H9 (cell line): ENCODE results near the gene FNIP2. TPM values are rescaled to one million over a fixed set of nuclear protein-coding genes. Genes with fewer than 3 reads are reported as not detected.

ENCODE experiments used
- DNase-seq: peaks from one replicate; pipeline ENCODE4 v3.0.0-alpha.2; 2017
- H2AFZ ChIP-seq: one replicate; pipeline ENCODE4 v1.6.1; 2013; ENCODE audit warnings: mild to moderate bottlenecking, low read length, control low read depth, moderate library complexity
- H2AK5ac ChIP-seq: 2 replicates; pipeline ENCODE4 v1.6.1; 2013; ENCODE audit warnings: low read length, control low read depth, mixed read lengths; ENCODE audit not compliant: insufficient read length
- H2BK120ac ChIP-seq: one replicate; pipeline ENCODE4 v1.6.1; 2013; ENCODE audit warnings: low read depth, mild to moderate bottlenecking, low read length, control low read depth, inconsistent platforms; ENCODE audit not compliant: poor library complexity, severe bottlenecking
- H2BK12ac ChIP-seq: 2 replicates; pipeline ENCODE4 v1.6.1; 2013; ENCODE audit warnings: low read length, control low read depth, mixed read lengths, low read depth; ENCODE audit not compliant: insufficient read length
- H2BK15ac ChIP-seq: 2 replicates; pipeline ENCODE4 v1.6.1; 2013; ENCODE audit warnings: low read depth, low read length, control low read depth
- H2BK20ac ChIP-seq: one replicate; pipeline ENCODE4 v1.6.1; 2013; ENCODE audit warnings: low read depth, mild to moderate bottlenecking, low read length, control low read depth, inconsistent platforms; ENCODE audit not compliant: poor library complexity, severe bottlenecking
- H2BK5ac ChIP-seq: 2 replicates; pipeline ENCODE4 v1.6.1; 2013; ENCODE audit warnings: low read length, control low read depth, mixed read lengths; ENCODE audit not compliant: insufficient read length
- H3K14ac ChIP-seq: 2 replicates; pipeline ENCODE4 v1.6.1; 2013; ENCODE audit warnings: low read length, control low read depth; ENCODE audit not compliant: insufficient read depth
- H3K18ac ChIP-seq: 2 replicates; pipeline ENCODE4 v1.6.1; 2013; ENCODE audit warnings: low read depth, mild to moderate bottlenecking, mixed read lengths, low read length, control low read depth; ENCODE audit not compliant: insufficient read length
- H3K23ac ChIP-seq: 2 replicates; pipeline ENCODE4 v1.6.1; 2013; ENCODE audit warnings: low read length, control low read depth, mixed read lengths, low read depth; ENCODE audit not compliant: insufficient read length
- H3K23me2 ChIP-seq: 2 replicates; pipeline ENCODE4 v1.6.1; 2013; ENCODE audit warnings: low read depth, mild to moderate bottlenecking, mixed read lengths, low read length, control low read depth; ENCODE audit not compliant: insufficient read length, poor library complexity, severe bottlenecking
- H3K27ac ChIP-seq: 2 replicates; pipeline ENCODE4 v1.5.1; 2013; ENCODE audit warnings: low read length, control low read depth, mixed read lengths, low read depth; ENCODE audit not compliant: insufficient read length
- H3K27me3 ChIP-seq: 2 replicates; pipeline ENCODE4 v1.6.1; 2013; ENCODE audit warnings: low read length, control low read depth, inconsistent platforms; ENCODE audit not compliant: insufficient read depth
- H3K4ac ChIP-seq: 2 replicates; pipeline ENCODE4 v1.6.1; 2013; ENCODE audit warnings: low read depth, mild to moderate bottlenecking, control low read depth, inconsistent platforms, low read length, moderate library complexity
- H3K4me1 ChIP-seq: 2 replicates; pipeline ENCODE4 v1.6.1; 2013; ENCODE audit warnings: low read length, control low read depth, inconsistent platforms; ENCODE audit not compliant: insufficient read depth
- H3K4me2 ChIP-seq: 2 replicates; pipeline ENCODE4 v1.6.1; 2013; ENCODE audit warnings: low read length, control low read depth, mixed read lengths; ENCODE audit not compliant: insufficient read length, insufficient read depth
- H3K56ac ChIP-seq: 2 replicates; pipeline ENCODE4 v1.6.1; 2013; ENCODE audit warnings: low read depth, mild to moderate bottlenecking, mixed read lengths, low read length, control low read depth; ENCODE audit not compliant: insufficient read length
- H3K79me1 ChIP-seq: 2 replicates; pipeline ENCODE4 v1.6.1; 2013; ENCODE audit warnings: low read depth, mild to moderate bottlenecking, moderate library complexity, low read length, control low read depth, inconsistent platforms; ENCODE audit not compliant: insufficient read depth, poor library complexity, severe bottlenecking
- H3K79me2 ChIP-seq: 2 replicates; pipeline ENCODE4 v1.6.1; 2013; ENCODE audit warnings: low read length, control low read depth, inconsistent platforms; ENCODE audit not compliant: insufficient read depth
- H3K9ac ChIP-seq: 2 replicates; pipeline ENCODE4 v1.6.1; 2013; ENCODE audit warnings: low read length, control low read depth, mixed read lengths; ENCODE audit not compliant: insufficient read length; ENCODE audit errors: extremely low read depth
- H3K9me3 ChIP-seq: one replicate; pipeline ENCODE4 v1.6.1; 2013; ENCODE audit warnings: low read depth, low read length, inconsistent platforms; ENCODE audit not compliant: control insufficient read depth
- H3T11ph ChIP-seq: one replicate; pipeline ENCODE4 v1.6.1; 2013; ENCODE audit warnings: mild to moderate bottlenecking, low read length, control low read depth, inconsistent platforms
- H4K20me1 ChIP-seq: one replicate; pipeline ENCODE4 v1.6.1; 2013; ENCODE audit not compliant: control insufficient read depth, insufficient read length, insufficient read depth
- H4K5ac ChIP-seq: 2 replicates; pipeline ENCODE4 v1.6.1; 2013; ENCODE audit warnings: low read depth, mild to moderate bottlenecking, mixed read lengths, low read length, control low read depth; ENCODE audit not compliant: insufficient read length
- H4K8ac ChIP-seq: replicated peaks from 2 replicates; pipeline ENCODE4 v1.6.1; 2013; ENCODE audit warnings: low read length, control low read depth, mixed read lengths, low read depth; ENCODE audit not compliant: insufficient read length
- H4K91ac ChIP-seq: 2 replicates; pipeline ENCODE4 v1.6.1; 2013; ENCODE audit warnings: low read depth, mild to moderate bottlenecking, moderate library complexity, mixed read lengths, low read length, control low read depth; ENCODE audit not compliant: insufficient read length
- H3K27ac Mint-ChIP-seq, 3 experiments: 2 replicates in 2 of 3; 3 replicates in 1 of 3; pipeline ENCODE4 v1.8.0; 2020 to 2021; ENCODE audit warnings: mixed read lengths in 3 of 3, mild to moderate bottlenecking in 1 of 3, moderate library complexity in 1 of 3
- H3K27me3 Mint-ChIP-seq: 2 replicates; pipeline ENCODE4 v1.8.0; 2021; ENCODE audit warnings: low read depth, mild to moderate bottlenecking, moderate library complexity, mixed read lengths
- H3K36me3 Mint-ChIP-seq, 3 experiments: 2 replicates in 2 of 3; 3 replicates in 1 of 3; pipeline ENCODE4 v1.8.0; 2020 to 2021; ENCODE audit warnings: low read depth in 3 of 3, mixed read lengths in 3 of 3; ENCODE audit not compliant: insufficient read depth in 1 of 3
- H3K4me1 Mint-ChIP-seq, 2 experiments: 2 replicates each; pipeline ENCODE4 v1.8.0; 2020; ENCODE audit warnings: mixed read lengths in 2 of 2
- H3K4me3 Mint-ChIP-seq, 2 experiments: 2 replicates in 1 of 2; 3 replicates in 1 of 2; pipeline ENCODE4 v1.8.0; 2020 to 2021; ENCODE audit warnings: mild to moderate bottlenecking in 2 of 2, mixed read lengths in 2 of 2, moderate library complexity in 1 of 2
- H3K9me3 Mint-ChIP-seq, 2 experiments: 2 replicates in 1 of 2; 3 replicates in 1 of 2; pipeline ENCODE4 v1.8.0; 2020; ENCODE audit warnings: mild to moderate bottlenecking in 2 of 2, mixed read lengths in 2 of 2, moderate library complexity in 1 of 2
- WGBS: extraction: QIAGEN DNeasy Blood & Tissue Kit; methylation state at CpG from one replicate; pipeline ENCODE4 v1.1.7; 2013; ENCODE audit warnings: missing lambda C conversion rate, low lambda C conversion rate, mixed read lengths; ENCODE audit not compliant: insufficient read length; ENCODE audit errors: extremely low coverage; 5-methylcytosine and 5-hydroxymethylcytosine counted together
- total RNA-seq: library from RNA; stranded (reverse); gene quantifications from 2 replicates; pipeline ENCODE4 v1.2.1, GENCODE V29; 2021
- TF ChIP-seq, protein P1 (sequence below): fragments of 200-600 bp; sonication (generic); conservative IDR thresholded peaks from 3 replicates; pipeline ENCODE4 v1.8.0; 2021; ENCODE audit warnings: antibody characterized with exemption, mild to moderate bottlenecking

Gene FNIP2
- total RNA-seq, 1 experiment from 2014 or later: 9.6 TPM

- no peak overlapping the region for H3K4me3 Mint-ChIP-seq
- Histone ChIP-seq H4K91ac (no peak overlapping the region), H3K23ac (no peak overlapping the region), H3K56ac (no peak overlapping the region), H2BK5ac (no peak overlapping the region), H3K4me1 (no peaks in the 10 kb centered on the region; the same call in 1 of the 2 replicates), H3K4me2 (no peak overlapping the region), H2BK15ac (no peak overlapping the region), H2BK120ac (no peak overlapping the region), H4K20me1 (no peaks in the 10 kb centered on the region), H3T11ph (no peak overlapping the region), H3K14ac (no peak overlapping the region), H3K18ac (no peak overlapping the region), H2BK12ac (no peak overlapping the region), H3K27ac (no peak overlapping the region), H2BK20ac (no peak overlapping the region), H3K4ac (no peak overlapping the region), H2AK5ac (no peak overlapping the region), H3K9me3 (no peaks in the 10 kb centered on the region), H2AFZ (no peak overlapping the region), H4K5ac (no peak overlapping the region), H3K79me2 (no peaks in the 10 kb centered on the region), H3K23me2 (no peaks in the 10 kb centered on the region), H4K8ac (no peak overlapping the region), H3K27me3 (no peaks in the 10 kb centered on the region), H3K9ac (no peak overlapping the region), H3K79me1 (no peaks in the 10 kb centered on the region)
- no peaks in the 10 kb centered on the region for H3K27me3 Mint-ChIP-seq
- no CpG with 5 or more reads among the region's 15 CpGs for WGBS
- no peaks in the 10 kb centered on the region for H3K36me3 Mint-ChIP-seq
- H3K9me3 Mint-ChIP-seq: no peaks in the 10 kb centered on the region
- H3K27ac Mint-ChIP-seq: no peak overlapping the region; a peak in 1 of 7 replicates
- DNase-seq: no peak
- peaks cover 15 to 34% of the 10 kb centered on the region in 2 experiments for H3K4me1 Mint-ChIP-seq
- TF ChIP-seq, protein P1, sequence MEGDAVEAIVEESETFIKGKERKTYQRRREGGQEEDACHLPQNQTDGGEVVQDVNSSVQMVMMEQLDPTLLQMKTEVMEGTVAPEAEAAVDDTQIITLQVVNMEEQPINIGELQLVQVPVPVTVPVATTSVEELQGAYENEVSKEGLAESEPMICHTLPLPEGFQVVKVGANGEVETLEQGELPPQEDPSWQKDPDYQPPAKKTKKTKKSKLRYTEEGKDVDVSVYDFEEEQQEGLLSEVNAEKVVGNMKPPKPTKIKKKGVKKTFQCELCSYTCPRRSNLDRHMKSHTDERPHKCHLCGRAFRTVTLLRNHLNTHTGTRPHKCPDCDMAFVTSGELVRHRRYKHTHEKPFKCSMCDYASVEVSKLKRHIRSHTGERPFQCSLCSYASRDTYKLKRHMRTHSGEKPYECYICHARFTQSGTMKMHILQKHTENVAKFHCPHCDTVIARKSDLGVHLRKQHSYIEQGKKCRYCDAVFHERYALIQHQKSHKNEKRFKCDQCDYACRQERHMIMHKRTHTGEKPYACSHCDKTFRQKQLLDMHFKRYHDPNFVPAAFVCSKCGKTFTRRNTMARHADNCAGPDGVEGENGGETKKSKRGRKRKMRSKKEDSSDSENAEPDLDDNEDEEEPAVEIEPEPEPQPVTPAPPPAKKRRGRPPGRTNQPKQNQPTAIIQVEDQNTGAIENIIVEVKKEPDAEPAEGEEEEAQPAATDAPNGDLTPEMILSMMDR: no peak
Measured at GRCh38 chr4:158787709-158788475, 19.1 kb downstream of the FNIP2 start.
